SK-N-SH (cell line): ENCODE results near the gene CLEC10A.

Source experiments
- CTCF ChIP-seq: fragments of 200-600 bp; sonication (generic); IDR thresholded peaks from 2 replicates; pipeline ENCODE4 v1.6.1; 2017; ENCODE audit warnings: antibody characterized with exemption, mild to moderate bottlenecking, moderate library complexity
- FOSL2 ChIP-seq: IDR thresholded peaks from 2 replicates; pipeline ENCODE4 v1.4.0; 2012; ENCODE audit warnings: low read depth, mild to moderate bottlenecking, moderate library complexity, borderline replicate concordance
- JUND ChIP-seq: IDR thresholded peaks from 2 replicates; pipeline ENCODE4 v1.4.0; 2012
- NFIC ChIP-seq: IDR thresholded peaks from 2 replicates; pipeline ENCODE4 v1.4.0; 2012; ENCODE audit warnings: borderline replicate concordance
- POLR2AphosphoS5 ChIP-seq: IDR thresholded peaks from 2 replicates; pipeline ENCODE4 v1.6.1; 2012; ENCODE audit warnings: low read depth, low read length
- RCOR1 ChIP-seq: fragments of 150-350 bp; IDR thresholded peaks from 2 replicates; pipeline ENCODE4 v1.6.1; 2017; ENCODE audit warnings: antibody characterized with exemption, low read length
- REST ChIP-seq: IDR thresholded peaks from 2 replicates; pipeline ENCODE4 v1.6.1; 2012; ENCODE audit warnings: mild to moderate bottlenecking, low read depth, low read length, moderate library complexity
- SIN3A ChIP-seq: IDR thresholded peaks from 2 replicates; pipeline ENCODE4 v1.6.1; 2012; ENCODE audit warnings: low read depth, mild to moderate bottlenecking, low read length, moderate library complexity, borderline replicate concordance
- TAF1 ChIP-seq: IDR thresholded peaks from 2 replicates; pipeline ENCODE4 v1.6.1; 2012; ENCODE audit warnings: low read depth, mild to moderate bottlenecking, low read length, moderate library complexity, borderline replicate concordance
- YY1 ChIP-seq: IDR thresholded peaks from 2 replicates; pipeline ENCODE4 v1.4.0; 2012; ENCODE audit warnings: low read depth, mild to moderate bottlenecking

- no peak for TF ChIP-seq NFIC
- TF ChIP-seq TAF1 = no peak
- TF ChIP-seq SIN3A = no peak
- TF ChIP-seq RCOR1 = no peak
- TF ChIP-seq YY1 = no peak
- TF ChIP-seq REST = no peak
- TF ChIP-seq CTCF = no peak
- no peak for TF ChIP-seq JUND
- TF ChIP-seq POLR2AphosphoS5 = no peak
- TF ChIP-seq FOSL2 = no peak
Observed at GRCh38 chr17:7025245-7025644, 54.8 kb downstream of the CLEC10A start.
